HepG2 (cell line): Measurements from ENCODE around the gene SND1. TPM values are rescaled to one million over a fixed set of nuclear protein-coding genes. Genes with fewer than 3 reads are reported as not detected.

Experiments
- ATAC-seq: fragments of 200-7000 bp; cut with Tn5 transposase; 3 replicates; pipeline ENCODE4 v1.9.1; 2020; ENCODE audit warnings: mild to moderate bottlenecking, moderate library complexity
- BruUV-seq: library from RNA; stranded (reverse); fragments of 400-500 nt; replicated peaks from 2 replicates; lab custom pipeline; 2021; lab: Mats Ljungman, UMichigan
- CTCF ChIA-PET: fragments of 300-600 bp; formaldehyde crosslinking; extraction: SDS; loops from one replicate; lab custom pipeline; 2021; ENCODE audit warnings: low total read pairs, inconsistent platforms, low intra/inter-chr PET ratio; lab: Yijun Ruan, JAX
- POLR2A ChIA-PET: fragments of 350-600 bp; sonication (Branson Sonifier 250); formaldehyde crosslinking; loops from one replicate; lab custom pipeline; 2020; ENCODE audit warnings: antibody characterized with exemption, inconsistent platforms; lab: Yijun Ruan, JAX
- DNase-seq: peaks from one replicate; pipeline ENCODE4 v3.0.0-alpha.2; 2015; ENCODE audit warnings: low spot score
- FAIRE-seq: peaks from 3 replicates; lab custom pipeline; 2011; peaks lifted over from hg19 to GRCh38; lab: Jason Lieb, UNC
- H2AFZ ChIP-seq: one replicate; pipeline ENCODE4 v1.6.1; 2011; ENCODE audit warnings: low read length, inconsistent platforms
- H3K27ac ChIP-seq: fragments of 300-600 bp; 3 replicates; pipeline ENCODE4 v1.8.0; 2011; ENCODE audit warnings: mixed run types, mild to moderate bottlenecking, mixed read lengths, low read length, inconsistent platforms; ENCODE audit not compliant: insufficient read depth; ENCODE audit errors: extremely low read length
- H3K27me3 ChIP-seq, 2 experiments: fragments of 200-600 bp in 1 of 2; 2 replicates in 1 of 2; 3 replicates in 1 of 2; pipeline versions ENCODE4 v1.6.0 to v1.8.0; 2011; ENCODE audit warnings: low read length in 2 of 2, mild to moderate bottlenecking in 2 of 2, moderate library complexity in 2 of 2, inconsistent platforms in 1 of 2; ENCODE audit not compliant: insufficient read depth in 2 of 2, control insufficient read depth in 1 of 2
- H3K36me3 ChIP-seq, 2 experiments: fragments of 200-600 bp in 1 of 2; replicated peaks in 1 of 2; 2 replicates in 1 of 2; 3 replicates in 1 of 2; pipeline versions ENCODE4 v1.5.1 to v1.8.0; 2011; ENCODE audit warnings: low read length in 2 of 2, inconsistent platforms in 1 of 2; ENCODE audit not compliant: insufficient read depth in 2 of 2, control insufficient read depth in 1 of 2
- H3K4me1 ChIP-seq: 2 replicates; pipeline ENCODE4 v1.5.1; 2012; ENCODE audit warnings: low read length, inconsistent platforms; ENCODE audit not compliant: insufficient read depth
- H3K4me2 ChIP-seq: 2 replicates; pipeline ENCODE4 v1.6.0; 2011; ENCODE audit warnings: low read depth, low read length, inconsistent platforms
- H3K4me3 ChIP-seq, 3 experiments: fragments of 200-600 bp in 1 of 3; sonication (generic), shearing (Covaris generic) in 1 of 3; replicated peaks in 1 of 3; 2 replicates each; pipeline ENCODE4 v1.5.1; 2011 to 2016; ENCODE audit warnings: low read length in 3 of 3, inconsistent platforms in 2 of 3, low read depth in 2 of 3, mild to moderate bottlenecking in 2 of 3, control low read depth in 1 of 3, mixed read lengths in 1 of 3; ENCODE audit not compliant: insufficient read depth in 1 of 3
- H3K79me2 ChIP-seq: one replicate; pipeline ENCODE4 v1.6.1; 2011; ENCODE audit warnings: low read length, inconsistent platforms; ENCODE audit not compliant: insufficient read depth
- H3K9ac ChIP-seq: 2 replicates; pipeline ENCODE4 v1.6.0; 2011; ENCODE audit warnings: mild to moderate bottlenecking, low read depth, low read length, inconsistent platforms; ENCODE audit not compliant: insufficient read depth
- H3K9me3 ChIP-seq: 2 replicates; pipeline ENCODE4 v1.5.1; 2012; ENCODE audit warnings: mild to moderate bottlenecking, low read length
- H4K20me1 ChIP-seq: 2 replicates; pipeline ENCODE4 v1.6.0; 2011; ENCODE audit warnings: inconsistent platforms, mild to moderate bottlenecking, low read length, moderate library complexity; ENCODE audit not compliant: insufficient read depth
- CC2D1A ChIP-seq: sonication (generic); formaldehyde crosslinking; IDR thresholded peaks from 2 replicates; pipeline ENCODE4 v1.8.1; 2023; ENCODE audit warnings: mild to moderate bottlenecking, missing genetic modification reagents
- CCAR2 ChIP-seq: fragments of 200-400 bp; formaldehyde crosslinking; optimal IDR thresholded peaks from 2 replicates; pipeline ENCODE3; 2018; ENCODE audit warnings: low read depth, mild to moderate bottlenecking, low read length, moderate library complexity
- CREM ChIP-seq, 2 experiments: sonication (generic) in 1 of 2; formaldehyde crosslinking in 1 of 2; IDR thresholded peaks; 2 replicates each; pipeline versions ENCODE4 v1.4.0 to v1.6.1; 2016 to 2020; ENCODE audit warnings: antibody characterized with exemption in 1 of 2, mild to moderate bottlenecking in 1 of 2, missing genetic modification reagents in 1 of 2
- ERF ChIP-seq: IDR thresholded peaks from 2 replicates; pipeline ENCODE4 v1.6.1; 2018; ENCODE audit warnings: missing biosample characterization, missing genetic modification reagents
- FOSL1 ChIP-seq: sonication (generic); formaldehyde crosslinking; IDR thresholded peaks from 2 replicates; pipeline ENCODE4 v1.9.0; 2021; ENCODE audit warnings: missing genetic modification reagents, borderline replicate concordance
- MIXL1 ChIP-seq: IDR thresholded peaks from 2 replicates; pipeline ENCODE4 v1.6.1; 2016
- NCOA2 ChIP-seq: sonication (generic); formaldehyde crosslinking; IDR thresholded peaks from 2 replicates; pipeline ENCODE4 v1.8.0; 2022; ENCODE audit warnings: inconsistent platforms
- RARA ChIP-seq: IDR thresholded peaks from 2 replicates; pipeline ENCODE4 v1.6.1; 2016; ENCODE audit warnings: missing genetic modification reagents, missing compliant biosample characterization
- TBL1XR1 ChIP-seq: fragments of 150-350 bp; IDR thresholded peaks from 2 replicates; pipeline ENCODE4 v1.6.1; 2014; ENCODE audit warnings: borderline replicate concordance, low read length; ENCODE audit not compliant: partially characterized antibody
- ZIK1 ChIP-seq: sonication (generic); formaldehyde crosslinking; IDR thresholded peaks from 2 replicates; pipeline ENCODE4 v1.5.0; 2020; ENCODE audit warnings: mild to moderate bottlenecking, low read depth, missing genetic modification reagents, borderline replicate concordance
- ZNF205 ChIP-seq: IDR thresholded peaks from 2 replicates; pipeline ENCODE4 v1.6.1; 2018; ENCODE audit warnings: missing biosample characterization, missing genetic modification reagents
- WGBS: methylation state at CpG from one replicate; pipeline ENCODE4 v1.1.6; 2017; ENCODE audit warnings: low lambda C conversion rate; 5-methylcytosine and 5-hydroxymethylcytosine counted together
- in situ Hi-C: cut with HindIII; loops from 2 replicates; pipeline ENCODE4 v1.10.0; 2017; ENCODE audit warnings: low pct_unique_long_range_greater_than_20kb; ENCODE audit not compliant: extremely low pct_ligation_motif_present
- intact Hi-C: fragments of 100-400 bp; cut with micrococcal nuclease; formaldehyde crosslinking; loops from one replicate; pipeline ENCODE4 v1.10.0; 2022; ENCODE audit not compliant: unreplicated experiment
- polyA plus RNA-seq, 8 experiments: library from polyadenylated mRNA; depleted of rRNA in 3 of 8; stranded (reverse) in 7 of 8; unstranded in 1 of 8; fragments of >200 nt; fragmentation: Illumina TruSeq in 4 of 8; extraction: Trizol in 4 of 8; gene quantifications; 2 replicates each; pipeline versions ENCODE4 v1.2.1 to v1.2.3, GENCODE V29; 2011 to 2016; ENCODE audit warnings: low read depth in 4 of 8, missing spikeins in 1 of 8, mixed read lengths in 1 of 8; ENCODE audit not compliant: insufficient read depth in 1 of 8
- total RNA-seq, 5 experiments: library from RNA; depleted of rRNA; stranded (reverse); fragments of >200 nt; fragmentation: Illumina TruSeq; extraction: Trizol; gene quantifications; 2 replicates each; pipeline ENCODE4 v1.2.3, GENCODE V29; 2016; ENCODE audit warnings: low read depth in 1 of 5
- TF ChIP-seq, protein P1 (sequence below): IDR thresholded peaks from 2 replicates; pipeline ENCODE4 v1.6.1; 2016
- TF ChIP-seq, protein P2 (sequence below): sonication (generic); formaldehyde crosslinking; IDR thresholded peaks from 2 replicates; pipeline ENCODE4 v1.8.0; 2022; ENCODE audit warnings: mild to moderate bottlenecking, missing genetic modification reagents, borderline replicate concordance
- TF ChIP-seq, protein P3 (sequence below): sonication (generic); formaldehyde crosslinking; conservative IDR thresholded peaks from 2 replicates; pipeline ENCODE4 v1.4.0; 2020; ENCODE audit warnings: missing genetic modification reagents
- TF ChIP-seq, protein P4 (sequence below): sonication (generic); formaldehyde crosslinking; IDR thresholded peaks from 2 replicates; pipeline ENCODE4 v1.8.1; 2023; ENCODE audit warnings: mild to moderate bottlenecking, missing genetic modification reagents

SND1 gene
- total and polyA plus RNA-seq, 2 of the 13 experiments (the other 11 are each of a cell fraction or from before 2014, with no cell fraction given): 110 to 182 TPM

DNA sequence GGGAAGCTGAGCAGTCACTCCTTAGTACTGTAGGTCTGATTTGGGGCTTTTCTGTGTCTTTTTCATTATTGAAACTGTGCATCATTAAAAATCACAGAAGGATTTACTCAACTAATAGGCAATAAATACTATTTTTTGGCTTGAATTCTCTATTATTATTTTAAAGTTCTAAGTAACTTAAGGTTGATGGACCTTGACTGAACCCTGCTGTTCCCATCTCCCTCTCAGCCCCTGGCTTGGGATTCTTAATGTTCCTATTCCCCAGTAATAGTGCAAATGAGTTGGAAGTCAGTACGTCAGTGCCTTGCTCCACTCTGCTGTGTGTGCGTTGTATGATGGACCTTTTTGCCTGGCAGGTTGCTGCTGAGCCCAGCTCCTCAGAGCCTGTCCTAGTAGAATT is 166.3 kb downstream of the SND1 start (continued):
- TF ChIP-seq, protein P1, sequence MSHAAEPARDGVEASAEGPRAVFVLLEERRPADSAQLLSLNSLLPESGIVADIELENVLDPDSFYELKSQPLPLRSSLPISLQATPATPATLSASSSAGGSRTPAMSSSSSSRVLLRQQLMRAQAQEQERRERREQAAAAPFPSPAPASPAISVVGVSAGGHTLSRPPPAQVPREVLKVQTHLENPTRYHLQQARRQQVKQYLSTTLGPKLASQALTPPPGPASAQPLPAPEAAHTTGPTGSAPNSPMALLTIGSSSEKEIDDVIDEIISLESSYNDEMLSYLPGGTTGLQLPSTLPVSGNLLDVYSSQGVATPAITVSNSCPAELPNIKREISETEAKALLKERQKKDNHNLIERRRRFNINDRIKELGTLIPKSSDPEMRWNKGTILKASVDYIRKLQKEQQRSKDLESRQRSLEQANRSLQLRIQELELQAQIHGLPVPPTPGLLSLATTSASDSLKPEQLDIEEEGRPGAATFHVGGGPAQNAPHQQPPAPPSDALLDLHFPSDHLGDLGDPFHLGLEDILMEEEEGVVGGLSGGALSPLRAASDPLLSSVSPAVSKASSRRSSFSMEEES (CRISPR knock-in tag): no peak
- TF ChIP-seq TBL1XR1 (no peak), MIXL1 (CRISPR knock-in tag) (no peak)
- TF ChIP-seq, protein P2, sequence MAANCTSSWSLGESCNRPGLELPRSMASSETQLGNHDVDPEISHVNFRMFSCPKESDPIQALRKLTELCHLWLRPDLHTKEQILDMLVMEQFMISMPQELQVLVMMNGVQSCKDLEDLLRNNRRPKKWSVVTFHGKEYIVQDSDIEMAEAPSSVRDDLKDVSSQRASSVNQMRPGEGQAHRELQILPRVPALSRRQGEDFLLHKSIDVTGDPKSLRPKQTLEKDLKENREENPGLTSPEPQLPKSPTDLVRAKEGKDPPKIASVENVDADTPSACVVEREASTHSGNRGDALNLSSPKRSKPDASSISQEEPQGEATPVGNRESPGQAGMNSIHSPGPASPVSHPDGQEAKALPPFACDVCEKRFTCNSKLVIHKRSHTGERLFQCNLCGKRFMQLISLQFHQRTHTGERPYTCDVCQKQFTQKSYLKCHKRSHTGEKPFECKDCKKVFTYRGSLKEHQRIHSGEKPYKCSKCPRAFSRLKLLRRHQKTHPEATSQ (CRISPR knock-in tag): no peak

DNA sequence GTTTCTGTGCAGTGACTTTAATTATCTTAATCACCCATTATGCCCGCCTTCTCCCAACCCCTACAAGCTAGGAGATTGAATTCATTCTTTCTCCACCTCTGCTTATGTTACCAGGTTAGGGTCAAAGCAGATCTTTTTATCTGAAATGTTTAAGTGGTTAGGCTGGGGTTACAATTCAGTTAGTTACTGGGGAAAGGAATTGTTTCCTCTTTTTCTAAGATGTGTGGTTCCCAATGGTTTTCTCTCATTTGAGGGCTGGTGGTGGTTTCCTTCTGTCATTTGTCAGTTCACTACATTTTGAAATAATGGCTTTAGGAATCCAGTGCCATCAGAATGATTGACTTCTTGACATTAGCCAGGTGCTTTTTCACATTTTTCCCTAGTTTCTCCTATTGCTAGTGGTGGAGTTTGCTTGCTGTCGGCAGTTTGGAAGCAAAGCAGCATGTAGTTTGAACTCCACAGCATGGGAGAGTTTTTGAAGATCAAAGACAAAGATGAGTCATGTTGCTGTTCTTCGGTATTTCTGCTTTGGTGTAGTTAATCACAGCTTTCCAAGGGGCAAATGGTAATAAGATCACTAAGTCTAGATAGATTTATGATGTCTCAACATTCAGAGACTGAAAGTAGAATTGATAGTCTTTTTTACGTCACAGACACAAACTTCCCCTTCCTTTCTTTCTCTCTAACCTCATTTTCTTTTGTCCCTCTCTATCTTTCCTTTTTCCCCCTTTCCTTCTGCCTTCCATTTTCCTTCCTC is 168.2 kb downstream of the SND1 start:
- in situ Hi-C loops: no loop called here
- H3K27ac ChIP-seq: peak overlapping the region; percentile 45
- 0 out of 2 replicates have a peak, but pooled peaks have one; percentile 44 for TF ChIP-seq ZNF205 (CRISPR knock-in tag)
- TF ChIP-seq CCAR2: no peak
- peak; percentile 81; the same call in 1 of the 2 replicates for TF ChIP-seq FOSL1 (CRISPR knock-in tag)
- no peak for TF ChIP-seq ZIK1 (CRISPR knock-in tag)
- TF ChIP-seq RARA (CRISPR knock-in tag): peak; percentile 60; the same call in 1 of the 2 replicates
- TF ChIP-seq ERF (CRISPR knock-in tag): peak; percentile 22; the same call in 1 of the 2 replicates
- TF ChIP-seq, protein P3, sequence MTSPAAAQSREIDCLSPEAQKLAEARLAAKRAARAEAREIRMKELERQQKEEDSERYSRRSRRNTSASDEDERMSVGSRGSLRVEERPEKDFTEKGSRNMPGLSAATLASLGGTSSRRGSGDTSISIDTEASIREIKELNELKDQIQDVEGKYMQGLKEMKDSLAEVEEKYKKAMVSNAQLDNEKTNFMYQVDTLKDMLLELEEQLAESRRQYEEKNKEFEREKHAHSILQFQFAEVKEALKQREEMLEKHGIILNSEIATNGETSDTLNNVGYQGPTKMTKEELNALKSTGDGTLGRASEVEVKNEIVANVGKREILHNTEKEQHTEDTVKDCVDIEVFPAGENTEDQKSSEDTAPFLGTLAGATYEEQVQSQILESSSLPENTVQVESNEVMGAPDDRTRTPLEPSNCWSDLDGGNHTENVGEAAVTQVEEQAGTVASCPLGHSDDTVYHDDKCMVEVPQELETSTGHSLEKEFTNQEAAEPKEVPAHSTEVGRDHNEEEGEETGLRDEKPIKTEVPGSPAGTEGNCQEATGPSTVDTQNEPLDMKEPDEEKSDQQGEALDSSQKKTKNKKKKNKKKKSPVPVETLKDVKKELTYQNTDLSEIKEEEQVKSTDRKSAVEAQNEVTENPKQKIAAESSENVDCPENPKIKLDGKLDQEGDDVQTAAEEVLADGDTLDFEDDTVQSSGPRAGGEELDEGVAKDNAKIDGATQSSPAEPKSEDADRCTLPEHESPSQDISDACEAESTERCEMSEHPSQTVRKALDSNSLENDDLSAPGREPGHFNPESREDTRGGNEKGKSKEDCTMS (CRISPR knock-in tag): no peak
- 0 out of 2 replicates have a peak, but pooled peaks have one; percentile 26 for TF ChIP-seq NCOA2 (CRISPR knock-in tag)
- peak; percentile 44; the same call in 1 of the 2 replicates for TF ChIP-seq CREM (IDR thresholded peaks at IDR 0.05)
- TF ChIP-seq CREM (CRISPR knock-in tag; IDR thresholded peaks at IDR 0.05): no peak
- TF ChIP-seq, protein P4, sequence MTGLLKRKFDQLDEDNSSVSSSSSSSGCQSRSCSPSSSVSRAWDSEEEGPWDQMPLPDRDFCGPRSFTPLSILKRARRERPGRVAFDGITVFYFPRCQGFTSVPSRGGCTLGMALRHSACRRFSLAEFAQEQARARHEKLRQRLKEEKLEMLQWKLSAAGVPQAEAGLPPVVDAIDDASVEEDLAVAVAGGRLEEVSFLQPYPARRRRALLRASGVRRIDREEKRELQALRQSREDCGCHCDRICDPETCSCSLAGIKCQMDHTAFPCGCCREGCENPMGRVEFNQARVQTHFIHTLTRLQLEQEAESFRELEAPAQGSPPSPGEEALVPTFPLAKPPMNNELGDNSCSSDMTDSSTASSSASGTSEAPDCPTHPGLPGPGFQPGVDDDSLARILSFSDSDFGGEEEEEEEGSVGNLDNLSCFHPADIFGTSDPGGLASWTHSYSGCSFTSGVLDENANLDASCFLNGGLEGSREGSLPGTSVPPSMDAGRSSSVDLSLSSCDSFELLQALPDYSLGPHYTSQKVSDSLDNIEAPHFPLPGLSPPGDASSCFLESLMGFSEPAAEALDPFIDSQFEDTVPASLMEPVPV (CRISPR knock-in tag): no peak
- no peak for TF ChIP-seq CC2D1A

More for the DNA sequence above, 168.2 kb downstream of the SND1 start:
- peaks cover 0 to 3% of the 10 kb centered on the region in 2 experiments; a peak in 1 of 5 replicates for H3K36me3 ChIP-seq
- peaks cover 90% of the 10 kb centered on the region for H3K4me1 ChIP-seq
- H3K27me3 ChIP-seq: no peaks in the 10 kb centered on the region
- H4K20me1 ChIP-seq: peaks cover 30% of the 10 kb centered on the region
- FAIRE-seq (peak; percentile 40), DNase-seq (peak; percentile 84), ATAC-seq (peak; percentile 75)
- WGBS: 44% methylated on average over 4 of the region's 4 CpGs
- no peak overlapping the region for H3K4me3 ChIP-seq
- H3K4me2 ChIP-seq: peak overlapping the region; percentile 14
- BruUV-seq: no TSS peak
- H3K9me3 ChIP-seq: no peaks in the 10 kb centered on the region
- CTCF ChIA-PET: no interaction called here
- H2AFZ ChIP-seq: no peak overlapping the region
- intact Hi-C loops: loop anchor here (5.0 kb wide), 1 partner anchor 92 kb away; no protein-coding TSS in a partner anchor
- POLR2A ChIA-PET: no interaction called here
- H3K9ac ChIP-seq: no peak overlapping the region
- peaks cover 41% of the 10 kb centered on the region for H3K79me2 ChIP-seq
